Fibroblast of lung (primary cell): ENCODE data around the gene GPN1. TPM values are rescaled to one million over a fixed set of nuclear protein-coding genes. Genes with fewer than 3 reads are reported as not detected.
A peak's percentile ranks its signal among the peaks of the same experiment; 100 is the strongest.

Source experiments
- DNase-seq, 2 donors: peaks; one replicate each; pipeline versions ENCODE4 v3.0.0 to v3.0.0-alpha.2; 2010; ENCODE audit warnings: low read depth in 2 of 2
- H2AFZ ChIP-seq: 2 replicates; pipeline ENCODE4 v1.5.1; 2012; ENCODE audit warnings: low read length, control low read depth, inconsistent platforms
- H3K27ac ChIP-seq: 2 replicates; pipeline ENCODE4 v1.5.1; 2011; ENCODE audit warnings: low read length, control low read depth; ENCODE audit not compliant: insufficient read depth
- H3K27me3 ChIP-seq: 2 replicates; pipeline ENCODE4 v1.5.1; 2011; ENCODE audit warnings: mild to moderate bottlenecking, low read length; ENCODE audit not compliant: control insufficient read depth, insufficient read depth
- H3K36me3 ChIP-seq: 2 replicates; pipeline ENCODE4 v1.5.1; 2011; ENCODE audit warnings: low read length; ENCODE audit not compliant: control insufficient read depth, insufficient read depth
- H3K4me1 ChIP-seq: 2 replicates; pipeline ENCODE4 v1.5.1; 2011; ENCODE audit warnings: low read length; ENCODE audit not compliant: control insufficient read depth, insufficient read depth; ENCODE audit errors: extremely low read depth
- H3K4me2 ChIP-seq: 2 replicates; pipeline ENCODE4 v1.5.1; 2011; ENCODE audit warnings: low read length, control low read depth; ENCODE audit not compliant: insufficient read depth; ENCODE audit errors: extremely low read depth
- H3K4me3 ChIP-seq, 4 experiments: fragments of 200-600 bp in 1 of 4; sonication (generic) in 1 of 4; replicated peaks in 1 of 4; 2 replicates each; pipeline ENCODE4 v1.5.1; 2011 to 2016; ENCODE audit warnings: low read length in 4 of 4, low read depth in 3 of 4, mild to moderate bottlenecking in 3 of 4, control low read depth in 2 of 4, inconsistent platforms in 1 of 4, mixed read lengths in 1 of 4; ENCODE audit not compliant: insufficient read depth in 1 of 4; ENCODE audit errors: control extremely low read depth in 1 of 4
- H3K79me2 ChIP-seq: 2 replicates; pipeline ENCODE4 v1.5.1; 2012; ENCODE audit warnings: mild to moderate bottlenecking, low read length, inconsistent platforms; ENCODE audit not compliant: control insufficient read depth, insufficient read depth
- H3K9ac ChIP-seq: 2 replicates; pipeline ENCODE4 v1.5.1; 2011; ENCODE audit warnings: mild to moderate bottlenecking, low read length, control low read depth; ENCODE audit not compliant: insufficient read depth
- H3K9me3 ChIP-seq: 2 replicates; pipeline ENCODE4 v1.5.1; 2012; ENCODE audit warnings: low read depth, low read length; ENCODE audit not compliant: control insufficient read depth, insufficient read depth
- H4K20me1 ChIP-seq: 2 replicates; pipeline ENCODE4 v1.5.1; 2011; ENCODE audit warnings: low read length; ENCODE audit not compliant: control insufficient read depth, insufficient read depth; ENCODE audit errors: extremely low read depth
- EZH2 ChIP-seq: IDR thresholded peaks from 2 replicates; pipeline ENCODE4 v1.5.1; 2012; ENCODE audit warnings: low read length, control low read depth, mild to moderate bottlenecking; ENCODE audit errors: missing control alignments
- polyA plus RNA-seq, 2 donors: library from polyadenylated mRNA; depleted of rRNA in 1 of 2; stranded (reverse) in 1 of 2; unstranded in 1 of 2; fragments of >200 nt; gene quantifications; 2 replicates each; pipeline ENCODE4 v1.2.1, GENCODE V29; 2011 to 2012; ENCODE audit warnings: missing spikeins in 1 of 2
- total RNA-seq: library from RNA; depleted of rRNA; stranded (reverse); fragments of >200 nt; gene quantifications from 2 replicates; pipeline ENCODE4 v1.2.1, GENCODE V29; 2014
- TF ChIP-seq, protein P1 (sequence below), 2 donors: IDR thresholded peaks in 1 of 2; conservative IDR thresholded peaks in 1 of 2; 1 replicate in 1 of 2; 2 replicates in 1 of 2; pipeline ENCODE4 v1.5.1; 2011 to 2012; ENCODE audit warnings: low read length in 2 of 2, control low read depth in 1 of 2, inconsistent platforms in 1 of 2, low read depth in 1 of 2, mild to moderate bottlenecking in 1 of 2

GPN1 gene
- total and polyA plus RNA-seq, 2 donors (not counting 1 experiment from before 2014, with no cell fraction given): 34.5 to 60.9 TPM

- Histone ChIP-seq H3K36me3 (peaks cover 6% of the 10 kb centered on the region), H3K4me1 (peaks cover 11% of the 10 kb centered on the region), H3K4me2 (peak within 1 kb of the TSS; percentile 100), H3K9me3 (no peaks in the 10 kb centered on the region), H2AFZ (peak within 1 kb of the TSS; percentile 100), H4K20me1 (no peaks in the 10 kb centered on the region), H3K9ac (peak within 1 kb of the TSS; percentile 94), H3K27ac (peak within 1 kb of the TSS; percentile 97), H3K79me2 (peaks cover 32% of the 10 kb centered on the region), H3K27me3 (no peaks in the 10 kb centered on the region), H3K4me3 (peak within 1 kb of the TSS; percentile 88 to 99 (median 95))
- TF ChIP-seq EZH2: no peak
- TF ChIP-seq, protein P1, sequence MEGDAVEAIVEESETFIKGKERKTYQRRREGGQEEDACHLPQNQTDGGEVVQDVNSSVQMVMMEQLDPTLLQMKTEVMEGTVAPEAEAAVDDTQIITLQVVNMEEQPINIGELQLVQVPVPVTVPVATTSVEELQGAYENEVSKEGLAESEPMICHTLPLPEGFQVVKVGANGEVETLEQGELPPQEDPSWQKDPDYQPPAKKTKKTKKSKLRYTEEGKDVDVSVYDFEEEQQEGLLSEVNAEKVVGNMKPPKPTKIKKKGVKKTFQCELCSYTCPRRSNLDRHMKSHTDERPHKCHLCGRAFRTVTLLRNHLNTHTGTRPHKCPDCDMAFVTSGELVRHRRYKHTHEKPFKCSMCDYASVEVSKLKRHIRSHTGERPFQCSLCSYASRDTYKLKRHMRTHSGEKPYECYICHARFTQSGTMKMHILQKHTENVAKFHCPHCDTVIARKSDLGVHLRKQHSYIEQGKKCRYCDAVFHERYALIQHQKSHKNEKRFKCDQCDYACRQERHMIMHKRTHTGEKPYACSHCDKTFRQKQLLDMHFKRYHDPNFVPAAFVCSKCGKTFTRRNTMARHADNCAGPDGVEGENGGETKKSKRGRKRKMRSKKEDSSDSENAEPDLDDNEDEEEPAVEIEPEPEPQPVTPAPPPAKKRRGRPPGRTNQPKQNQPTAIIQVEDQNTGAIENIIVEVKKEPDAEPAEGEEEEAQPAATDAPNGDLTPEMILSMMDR (conservative IDR thresholded peaks at IDR 0.05 in 1 of 2, IDR thresholded peaks at IDR 0.05 in 1 of 2; ENCODE audit: low read depth in 1 of 2, low read length in 2 of 2): peak in 1 of 2 donors; percentile 9
- DNase-seq: peak; percentile 87 to 93
Observed at GRCh38 chr2:27663285-27664153, 34.7 kb downstream of the GPN1 start, which contains the start of the genes SLC4A1AP and SUPT7L. SLC4A1AP (plus strand) TSS chr2:27663889; CDS start chr2:27663915, 26 bp downstream. SUPT7L (minus strand) TSS chr2:27663614; CDS start chr2:27662192, 1,422 bp downstream.

- no peaks in the 10 kb centered on the region for H4K20me1 ChIP-seq
- H3K9me3 ChIP-seq: no peaks in the 10 kb centered on the region
- peak overlapping the region; percentile 94 for H3K9ac ChIP-seq
- TF ChIP-seq, protein P1 (conservative IDR thresholded peaks at IDR 0.05 in 1 of 2, IDR thresholded peaks at IDR 0.05 in 1 of 2; ENCODE audit: low read depth in 1 of 2, low read length in 2 of 2): no peak
- no peak for TF ChIP-seq EZH2
- H3K4me2 ChIP-seq: peak overlapping the region; percentile 100
- DNase-seq: no peak
- H2AFZ ChIP-seq: peak overlapping the region; percentile 100
- peak overlapping the region; percentile 97 for H3K27ac ChIP-seq
- H3K36me3 ChIP-seq: peaks cover 6% of the 10 kb centered on the region
- peaks cover 11% of the 10 kb centered on the region for H3K4me1 ChIP-seq
- H3K27me3 ChIP-seq: no peaks in the 10 kb centered on the region
- H3K79me2 ChIP-seq: peaks cover 32% of the 10 kb centered on the region
- H3K4me3 ChIP-seq: peak overlapping the region; percentile 88 to 99 (median 95)
Observed at GRCh38 chr2:27664154-27664574, 35.3 kb downstream of the GPN1 start.

DNA sequence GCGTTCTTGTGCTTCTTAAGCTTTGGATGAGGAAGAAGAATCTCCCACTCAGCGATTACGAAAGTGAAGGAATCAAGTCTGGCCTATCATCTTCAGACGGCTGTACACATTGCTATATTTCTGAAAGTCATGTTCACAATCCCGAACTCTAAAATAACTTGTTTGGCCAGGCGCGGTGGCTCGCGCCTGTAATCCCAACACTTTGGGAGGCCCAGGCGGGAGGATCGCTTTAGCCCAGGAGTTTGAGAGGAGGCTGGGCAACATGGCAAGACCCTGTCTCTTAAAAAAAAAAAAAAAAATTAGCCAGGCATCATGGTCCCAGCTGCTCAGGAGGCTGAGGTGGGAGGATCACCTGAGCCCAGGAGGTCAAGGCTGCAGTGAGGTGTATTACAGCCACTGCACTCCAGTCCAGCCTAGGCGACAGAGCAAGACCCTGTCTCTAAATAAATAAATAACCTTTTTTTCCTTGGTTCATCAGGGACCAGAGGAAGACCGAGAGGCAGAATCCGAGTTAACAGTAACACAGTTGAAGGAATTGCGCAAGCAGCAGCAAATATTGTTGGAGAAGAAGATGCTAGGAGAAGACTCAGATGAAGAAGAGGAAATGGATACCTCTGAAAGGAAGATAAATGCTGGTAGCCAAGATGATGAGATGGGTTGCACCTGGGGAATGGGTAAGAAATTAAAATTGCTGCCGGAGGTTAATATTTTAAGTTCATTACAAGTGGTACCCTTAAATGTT is 35.9 kb downstream of the GPN1 start:
- DNase-seq: no peak
- Histone ChIP-seq H3K4me3 (peak overlapping the region; percentile 88 to 99 (median 95)), H3K27ac (peak overlapping the region; percentile 97), H3K4me2 (peak overlapping the region; percentile 100), H2AFZ (peak overlapping the region; percentile 100), H3K79me2 (peaks cover 32% of the 10 kb centered on the region), H3K4me1 (peaks cover 11% of the 10 kb centered on the region), H3K36me3 (peaks cover 6% of the 10 kb centered on the region), H4K20me1 (no peaks in the 10 kb centered on the region), H3K9ac (peak overlapping the region; percentile 94), H3K27me3 (no peaks in the 10 kb centered on the region), H3K9me3 (no peaks in the 10 kb centered on the region)
- TF ChIP-seq, protein P1 (conservative IDR thresholded peaks at IDR 0.05 in 1 of 2, IDR thresholded peaks at IDR 0.05 in 1 of 2; ENCODE audit: low read depth in 1 of 2, low read length in 2 of 2): no peak
- no peak for TF ChIP-seq EZH2
